ENCODE measurements around the gene ERCC6L.

Gene ERCC6L

DNA sequence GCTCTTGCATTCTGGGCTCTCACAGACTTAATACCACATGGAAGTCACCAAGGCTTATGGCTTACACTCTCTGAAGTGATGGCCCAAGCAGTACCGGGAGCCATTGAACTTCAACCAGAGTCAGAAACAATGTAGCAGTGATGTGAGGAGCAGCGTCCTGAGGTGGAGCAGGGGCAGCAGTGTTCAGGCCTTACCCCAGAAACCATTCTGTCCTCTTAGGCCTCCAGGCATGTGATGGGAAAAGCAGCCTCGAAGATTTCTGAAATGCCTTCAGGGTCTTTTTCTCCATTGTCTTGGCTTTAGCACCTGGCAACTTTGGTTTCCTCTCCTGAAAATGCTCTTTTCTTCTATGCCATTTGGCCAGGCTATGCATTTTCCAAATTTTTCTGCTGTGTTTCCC lies 80.1 kb downstream of the ERCC6L start:
- DNase-seq = no peak

Measured in NCI-H1694 (cell line).